Kidney epithelial cell (primary cell): ENCODE results near the gene THEMIS2. TPM values are rescaled to one million over a fixed set of nuclear protein-coding genes. Genes with fewer than 3 reads are reported as not detected.
"Not testable (repeated sequence)": the region's sequence is repeated elsewhere in the genome, so short reads cannot be mapped to it uniquely, and the experiment has no call there.

ENCODE experiments used
- DNase-seq: peaks from one replicate; pipeline ENCODE4 v3.0.0-alpha.2; 2010; ENCODE audit warnings: low read depth
- H3K27me3 ChIP-seq: 2 replicates; pipeline ENCODE4 v1.6.0; 2011; ENCODE audit warnings: low read length; ENCODE audit not compliant: control insufficient read depth, insufficient read depth
- H3K36me3 ChIP-seq: 2 replicates; pipeline ENCODE4 v1.5.1; 2011; ENCODE audit warnings: low read length; ENCODE audit not compliant: control insufficient read depth, insufficient read depth
- H3K4me3 ChIP-seq: 2 replicates; pipeline ENCODE4 v1.5.1; 2011; ENCODE audit warnings: low read depth, mild to moderate bottlenecking, control low read depth, low read length
- CTCF ChIP-seq: IDR thresholded peaks from 2 replicates; pipeline ENCODE4 v1.5.1; 2011; ENCODE audit warnings: mild to moderate bottlenecking, moderate library complexity, low read length, control low read depth, inconsistent platforms; ENCODE audit not compliant: insufficient read depth, poor library complexity, severe bottlenecking
- total RNA-seq: library from RNA; depleted of rRNA; stranded (reverse); fragments of >200 nt; gene quantifications from 2 replicates; pipeline ENCODE4 v1.2.3, GENCODE V29; 2015

The THEMIS2 gene
- total RNA-seq, 1 donor from 2014 or later = 23.4 TPM

GRCh38 chr1:27856561-27857343 lies 15.6 kb upstream of the THEMIS2 start:
- Histone ChIP-seq H3K36me3 (no peaks in the 10 kb centered on the region), H3K4me3 (no peak overlapping the region), H3K27me3 (no peaks in the 10 kb centered on the region)
- DNase-seq = no peak
- no peak for TF ChIP-seq CTCF

- not testable (repeated sequence) for H3K4me3 ChIP-seq, H3K27me3 ChIP-seq, H3K36me3 ChIP-seq, DNase-seq
Observed at GRCh38 chr1:27857552-27857951, 14.8 kb upstream of the THEMIS2 start.

GRCh38 chr1:27858072-27858948 lies 14.0 kb upstream of the THEMIS2 start:
- peak; percentile 99 for TF ChIP-seq CTCF
- H3K36me3 ChIP-seq = no peaks in the 10 kb centered on the region
- no peak for DNase-seq
- H3K4me3 ChIP-seq = no peak overlapping the region
- H3K27me3 ChIP-seq = no peaks in the 10 kb centered on the region

GRCh38 chr1:27858949-27859576 lies 13.3 kb upstream of the THEMIS2 start:
- no peak for DNase-seq
- Histone ChIP-seq H3K36me3 (no peaks in the 10 kb centered on the region), H3K4me3 (no peak overlapping the region), H3K27me3 (no peaks in the 10 kb centered on the region)
- TF ChIP-seq CTCF = no peak

- Histone ChIP-seq H3K27me3 (no peaks in the 10 kb centered on the region), H3K4me3 (no peak overlapping the region), H3K36me3 (no peaks in the 10 kb centered on the region)
- no peak for TF ChIP-seq CTCF
- no peak for DNase-seq
Observed at GRCh38 chr1:27861436-27861835, 10.9 kb upstream of the THEMIS2 start.

DNA sequence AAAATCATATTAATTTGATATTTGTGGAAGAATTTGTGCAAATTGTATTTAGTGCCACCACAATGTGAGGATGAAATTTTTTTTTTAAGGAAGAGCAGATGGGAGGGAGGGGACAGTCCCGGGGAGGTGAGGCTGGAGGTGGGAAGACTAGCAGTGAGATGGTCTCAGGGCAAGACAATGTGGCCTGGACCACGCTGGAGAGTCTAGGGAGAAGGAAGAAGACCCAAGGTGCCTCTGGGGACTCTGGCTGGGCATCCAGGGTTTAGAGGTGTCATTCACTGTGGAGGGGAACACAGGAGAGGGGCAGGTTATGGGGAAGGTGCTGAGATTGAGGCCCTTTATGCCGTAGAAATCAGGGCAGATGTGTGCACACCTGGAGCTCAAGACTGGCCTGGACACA lies 10.3 kb upstream of the THEMIS2 start:
- Histone ChIP-seq H3K27me3 (no peaks in the 10 kb centered on the region), H3K4me3 (no peak overlapping the region), H3K36me3 (no peaks in the 10 kb centered on the region)
- no peak for DNase-seq
- TF ChIP-seq CTCF = no peak
